PFSK-1 (cell line): Measurements from ENCODE around the gene CACNA1I.

Experiments used
- FOXP2 ChIP-seq: optimal IDR thresholded peaks from 2 replicates; pipeline ENCODE3; 2011; ENCODE audit warnings: borderline replicate concordance, control low read depth, inconsistent platforms; ENCODE audit not compliant: insufficient read depth; ENCODE audit errors: extremely low read length, extremely low read depth
- POLR2AphosphoS5 ChIP-seq: IDR thresholded peaks from 2 replicates; pipeline ENCODE4 v1.6.1; 2012; ENCODE audit warnings: low read depth, mild to moderate bottlenecking, control low read depth, low read length, moderate library complexity
- SIN3A ChIP-seq: IDR thresholded peaks from 2 replicates; pipeline ENCODE4 v1.6.1; 2012; ENCODE audit warnings: mild to moderate bottlenecking, low read length, moderate library complexity, borderline replicate concordance; ENCODE audit not compliant: insufficient read depth
- TAF1 ChIP-seq: IDR thresholded peaks from 2 replicates; pipeline ENCODE4 v1.6.1; 2012; ENCODE audit warnings: low read length, control low read depth, borderline replicate concordance; ENCODE audit not compliant: insufficient read depth
- TF ChIP-seq, protein P1 (sequence below), 2 experiments: IDR thresholded peaks; 2 replicates each; pipeline versions ENCODE4 v1.6.1 to v1.8.0; 2011 to 2012; ENCODE audit warnings: low read depth in 2 of 2, low read length in 2 of 2, control low read depth in 1 of 2, inconsistent platforms in 1 of 2, mild to moderate bottlenecking in 1 of 2, moderate library complexity in 1 of 2; ENCODE audit not compliant: insufficient read depth in 1 of 2

Gene CACNA1I

DNA sequence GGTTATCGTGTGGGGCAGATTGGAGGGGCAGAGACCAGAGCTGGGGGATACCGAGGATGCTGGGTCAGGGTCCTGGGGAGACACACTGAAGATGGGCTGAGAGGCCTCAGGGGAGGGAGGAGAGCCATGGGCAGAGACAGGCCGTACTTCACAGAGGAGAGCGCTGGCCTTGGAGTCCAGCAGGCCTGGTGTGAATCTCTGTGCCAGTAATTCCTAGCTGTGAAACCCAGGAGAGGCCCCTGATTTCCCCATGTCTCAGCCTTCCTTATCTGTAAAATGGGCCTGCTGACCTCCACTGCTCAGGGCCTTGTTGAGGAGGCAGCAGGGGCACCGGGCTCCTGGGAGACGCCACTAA is 23.4 kb downstream of the CACNA1I start:
- TF ChIP-seq TAF1 (no peak), POLR2AphosphoS5 (no peak), SIN3A (no peak), FOXP2 (no peak)

DNA sequence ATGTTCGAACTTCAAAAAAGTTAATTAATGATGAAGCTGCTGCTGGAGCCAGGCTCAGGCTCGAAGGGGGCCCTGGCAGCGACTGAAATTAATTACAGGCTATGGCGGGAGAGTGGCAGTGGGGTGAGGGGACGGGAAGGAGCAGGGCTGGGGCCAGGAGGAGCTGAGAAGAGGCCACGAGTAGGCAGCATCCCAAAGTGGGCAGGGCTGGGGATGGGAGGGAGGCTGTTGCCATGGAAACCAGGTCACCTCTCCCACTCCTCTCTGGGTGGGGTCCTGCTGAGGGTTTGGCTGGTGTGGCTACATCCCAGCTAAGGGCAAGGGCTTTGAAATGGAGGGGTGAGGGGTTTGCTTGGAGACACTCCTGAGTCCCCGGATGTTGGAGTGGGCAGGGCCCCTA is 23.9 kb downstream of the CACNA1I start:
- TF ChIP-seq SIN3A (no peak), POLR2AphosphoS5 (no peak), TAF1 (no peak)

DNA sequence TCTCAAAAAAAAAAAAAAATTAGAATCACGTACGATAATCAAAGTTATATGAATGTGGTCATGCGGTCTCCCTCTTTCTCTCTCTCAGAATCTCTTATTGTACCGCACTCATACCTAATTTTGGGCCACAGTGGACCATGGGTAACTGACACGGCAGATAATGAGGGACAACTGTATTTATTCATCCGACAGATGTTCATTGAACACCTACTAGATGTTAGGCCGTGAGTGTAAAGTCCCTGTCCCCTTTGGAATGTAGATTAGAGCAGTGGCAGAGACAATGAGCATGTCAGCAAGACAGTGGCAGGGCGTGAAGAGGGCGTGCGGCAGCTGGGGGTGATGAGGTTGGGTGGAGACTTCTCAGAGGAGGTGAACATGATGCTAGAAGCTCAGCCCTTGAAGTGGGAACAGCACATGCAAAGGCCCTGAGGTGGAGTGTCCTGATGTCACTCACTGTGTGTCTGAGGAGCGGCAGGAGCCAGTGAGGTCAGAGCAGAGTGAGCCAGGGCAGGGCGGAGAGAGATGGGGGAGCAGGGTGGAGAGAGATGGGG is 25.1 kb downstream of the CACNA1I start:
- TF ChIP-seq, protein P1, sequence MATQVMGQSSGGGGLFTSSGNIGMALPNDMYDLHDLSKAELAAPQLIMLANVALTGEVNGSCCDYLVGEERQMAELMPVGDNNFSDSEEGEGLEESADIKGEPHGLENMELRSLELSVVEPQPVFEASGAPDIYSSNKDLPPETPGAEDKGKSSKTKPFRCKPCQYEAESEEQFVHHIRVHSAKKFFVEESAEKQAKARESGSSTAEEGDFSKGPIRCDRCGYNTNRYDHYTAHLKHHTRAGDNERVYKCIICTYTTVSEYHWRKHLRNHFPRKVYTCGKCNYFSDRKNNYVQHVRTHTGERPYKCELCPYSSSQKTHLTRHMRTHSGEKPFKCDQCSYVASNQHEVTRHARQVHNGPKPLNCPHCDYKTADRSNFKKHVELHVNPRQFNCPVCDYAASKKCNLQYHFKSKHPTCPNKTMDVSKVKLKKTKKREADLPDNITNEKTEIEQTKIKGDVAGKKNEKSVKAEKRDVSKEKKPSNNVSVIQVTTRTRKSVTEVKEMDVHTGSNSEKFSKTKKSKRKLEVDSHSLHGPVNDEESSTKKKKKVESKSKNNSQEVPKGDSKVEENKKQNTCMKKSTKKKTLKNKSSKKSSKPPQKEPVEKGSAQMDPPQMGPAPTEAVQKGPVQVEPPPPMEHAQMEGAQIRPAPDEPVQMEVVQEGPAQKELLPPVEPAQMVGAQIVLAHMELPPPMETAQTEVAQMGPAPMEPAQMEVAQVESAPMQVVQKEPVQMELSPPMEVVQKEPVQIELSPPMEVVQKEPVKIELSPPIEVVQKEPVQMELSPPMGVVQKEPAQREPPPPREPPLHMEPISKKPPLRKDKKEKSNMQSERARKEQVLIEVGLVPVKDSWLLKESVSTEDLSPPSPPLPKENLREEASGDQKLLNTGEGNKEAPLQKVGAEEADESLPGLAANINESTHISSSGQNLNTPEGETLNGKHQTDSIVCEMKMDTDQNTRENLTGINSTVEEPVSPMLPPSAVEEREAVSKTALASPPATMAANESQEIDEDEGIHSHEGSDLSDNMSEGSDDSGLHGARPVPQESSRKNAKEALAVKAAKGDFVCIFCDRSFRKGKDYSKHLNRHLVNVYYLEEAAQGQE (IDR thresholded peaks at IDR 0.05; ENCODE audit: insufficient read depth in 1 of 2, low read depth in 2 of 2, low read length in 2 of 2), result no peak
- TF ChIP-seq SIN3A (no peak), FOXP2 (no peak), TAF1 (no peak), POLR2AphosphoS5 (no peak)

DNA sequence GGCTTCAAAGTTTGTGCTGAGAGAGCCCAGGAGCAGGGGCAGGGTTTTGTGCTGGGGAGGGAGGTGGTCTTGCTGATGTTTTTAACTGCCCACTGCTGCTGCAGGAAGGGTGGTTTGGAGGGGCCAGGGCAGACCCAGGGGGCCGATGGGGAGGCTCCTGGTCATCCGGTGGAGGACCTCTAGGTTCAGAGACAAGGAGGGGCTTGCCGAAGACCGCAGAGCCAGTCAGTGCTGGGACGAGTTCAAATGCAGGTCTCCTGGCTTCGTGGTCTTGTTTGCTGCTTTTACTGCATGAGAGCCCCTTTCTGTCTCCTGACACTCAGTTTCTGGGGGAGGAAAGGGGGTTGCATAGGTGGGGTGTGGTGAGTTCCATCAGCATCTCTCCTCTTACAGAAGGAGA is 26.0 kb downstream of the CACNA1I start:
- TF ChIP-seq POLR2AphosphoS5 (no peak), TAF1 (no peak), FOXP2 (no peak), SIN3A (no peak)
- TF ChIP-seq, protein P1 (IDR thresholded peaks at IDR 0.05; ENCODE audit: insufficient read depth in 1 of 2, low read depth in 2 of 2, low read length in 2 of 2), result no peak

DNA sequence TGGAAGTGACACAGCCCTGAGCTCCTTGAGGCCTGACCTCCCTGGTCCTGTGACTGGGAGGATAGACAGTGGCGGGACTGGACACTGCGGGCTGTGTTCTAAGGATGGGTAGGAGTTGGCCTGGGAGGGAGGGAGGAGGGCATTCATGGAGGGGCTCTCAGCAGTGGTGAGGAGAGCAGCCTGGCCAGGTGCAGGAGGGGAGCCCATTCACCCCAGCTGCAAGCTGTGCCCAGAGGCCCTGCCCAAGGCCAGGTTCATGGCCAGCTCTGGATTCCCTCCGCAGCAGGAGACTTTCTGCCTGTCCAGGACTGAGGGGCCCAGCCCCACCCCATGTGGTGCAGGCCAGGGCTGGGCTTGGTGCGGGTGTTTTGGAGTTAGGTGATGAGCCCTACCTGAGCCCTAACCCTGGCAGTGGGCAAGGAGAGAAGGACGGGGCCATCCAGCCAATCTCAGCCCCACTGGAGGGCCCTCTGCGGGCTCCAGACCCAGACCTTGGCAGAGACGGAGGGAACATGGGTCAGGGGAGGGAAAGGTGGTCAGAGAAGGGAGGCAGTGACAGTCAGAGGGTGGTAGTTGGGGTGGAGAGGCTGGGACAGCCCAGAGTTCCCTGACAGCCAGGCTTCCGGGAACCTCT is 26.8 kb downstream of the CACNA1I start:
- TF ChIP-seq POLR2AphosphoS5, result no peak
- TF ChIP-seq, protein P1 (IDR thresholded peaks at IDR 0.05; ENCODE audit: insufficient read depth in 1 of 2, low read depth in 2 of 2, low read length in 2 of 2), result no peak
- TF ChIP-seq TAF1, result no peak
- no peak for TF ChIP-seq SIN3A
- no peak for TF ChIP-seq FOXP2
